Epidermal melanocyte (primary cell): Measurements from ENCODE around the gene TRIM65.

Experiments
- DNase-seq: peaks from one replicate; pipeline ENCODE4 v3.0.0; 2011; ENCODE audit warnings: low spot score; ENCODE audit not compliant: insufficient read length

TRIM65 gene

DNA sequence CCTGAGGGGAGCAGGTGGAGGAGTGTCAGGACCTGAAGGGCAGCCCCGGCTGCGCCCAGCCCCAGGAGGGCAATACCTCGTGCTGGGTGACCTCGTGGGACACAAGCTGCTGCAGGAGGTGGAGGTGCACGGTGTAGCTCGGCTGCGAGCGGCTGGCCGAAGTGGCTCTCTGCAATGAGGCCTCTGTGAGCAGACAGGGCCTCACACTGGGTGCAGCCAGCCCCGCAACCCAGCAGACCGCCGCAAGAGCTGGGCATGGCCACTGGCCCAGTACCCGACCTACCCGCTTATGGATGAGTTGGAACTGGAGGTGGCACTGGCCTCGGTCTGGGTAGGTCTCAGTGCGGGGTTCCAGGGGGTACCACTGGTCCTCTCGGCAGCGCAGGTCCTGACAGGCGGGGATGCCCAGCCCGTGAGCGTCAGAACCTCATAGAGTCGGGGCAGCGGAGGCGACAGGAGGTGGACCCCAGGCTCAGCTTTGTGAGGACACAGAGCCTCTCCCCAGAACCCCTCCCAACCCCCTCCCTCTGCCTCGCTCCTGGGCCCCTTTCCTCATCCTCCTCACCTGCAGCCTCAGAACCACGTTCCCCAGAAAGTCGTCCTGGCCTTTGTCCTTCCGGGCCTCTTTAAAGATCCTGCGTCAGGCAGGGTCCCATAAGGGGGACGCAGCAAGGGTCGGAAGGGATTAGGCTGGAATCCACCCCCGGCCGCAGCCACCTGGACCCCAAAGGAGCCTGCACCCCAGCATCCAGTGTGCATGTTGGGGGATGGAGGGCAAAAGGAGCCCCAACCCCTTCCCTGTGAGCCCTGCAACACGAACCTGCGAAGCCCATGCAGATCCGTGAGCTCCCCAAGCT is 56.6 kb downstream of the TRIM65 start:
- DNase-seq = no peak
